Activated naive CD4-positive, alpha-beta T cell (primary cell): ENCODE data around the gene CORO7.

Experiments used
- DNase-seq, 4 experiments: peaks; one replicate each; lab custom pipeline; 2025; lab: John Stamatoyannopoulos, UW

CORO7 gene

GRCh38 chr16:4322121-4323052 lies 94.0 kb downstream of the CORO7 start:
- no peak for DNase-seq

- DNase-seq = no peak
These were observed 94.9 kb downstream of the CORO7 start for GRCh38 chr16:4321286-4322120.

- no peak for DNase-seq
These were observed 95.7 kb downstream of the CORO7 start for GRCh38 chr16:4320571-4321137.

- DNase-seq = no peak
These were observed 96.7 kb downstream of the CORO7 start for GRCh38 chr16:4319454-4320421.

- no peak for DNase-seq
These were observed 97.4 kb downstream of the CORO7 start for GRCh38 chr16:4318967-4319366.

- no peak for DNase-seq
These were observed 97.9 kb downstream of the CORO7 start for GRCh38 chr16:4318451-4318910.

GRCh38 chr16:4317532-4318450 lies 98.6 kb downstream of the CORO7 start:
- no peak for DNase-seq

GRCh38 chr16:4316864-4317531 lies 99.4 kb downstream of the CORO7 start:
- no peak for DNase-seq

- DNase-seq = no peak
These were observed 100.1 kb downstream of the CORO7 start for GRCh38 chr16:4316108-4316863.

- no peak for DNase-seq
These were observed 100.9 kb downstream of the CORO7 start, which contains the start of gene GLIS2 for GRCh38 chr16:4315186-4316107. Gene GLIS2 (plus strand): TSS chr16:4316067. CDS start chr16:4332281, 16,214 bp downstream.

GRCh38 chr16:4314532-4315185 lies 101.7 kb downstream of the CORO7 start:
- DNase-seq = peak in 1 of 4 experiments; percentile 5

GRCh38 chr16:4313563-4314531 lies 102.5 kb downstream of the CORO7 start:
- no peak for DNase-seq

- peak in 2 of 4 experiments; percentile 47 to 56 for DNase-seq
These were observed 106.5 kb downstream of the CORO7 start for GRCh38 chr16:4309833-4310266.

GRCh38 chr16:4309102-4309832 lies 107.1 kb downstream of the CORO7 start:
- DNase-seq = no peak
